Right lobe of liver (tissue), 4 donors: ENCODE results near the gene DNAJA2.

Experiments
- CTCF ChIP-seq, 4 donors: fragments of 200-600 bp in 3 of 4; fragments of 450-650 bp in 1 of 4; IDR thresholded peaks; one replicate each; pipeline versions ENCODE4 v1.5.1 to v1.8.0; 2016 to 2022; ENCODE audit warnings: antibody characterized with exemption in 4 of 4, mild to moderate bottlenecking in 2 of 4
- POLR2A ChIP-seq: fragments of 450-650 bp; IDR thresholded peaks from one replicate; pipeline ENCODE4 v1.6.1; 2017; ENCODE audit warnings: antibody characterized with exemption, mild to moderate bottlenecking
- donor health status: DM: no; HTN: no; CAD: no.
- donor health status: DM: no; HTN: no; CAD: no.
- donor health status: DM: no; HTN: yes; CAD: no.

DNA sequence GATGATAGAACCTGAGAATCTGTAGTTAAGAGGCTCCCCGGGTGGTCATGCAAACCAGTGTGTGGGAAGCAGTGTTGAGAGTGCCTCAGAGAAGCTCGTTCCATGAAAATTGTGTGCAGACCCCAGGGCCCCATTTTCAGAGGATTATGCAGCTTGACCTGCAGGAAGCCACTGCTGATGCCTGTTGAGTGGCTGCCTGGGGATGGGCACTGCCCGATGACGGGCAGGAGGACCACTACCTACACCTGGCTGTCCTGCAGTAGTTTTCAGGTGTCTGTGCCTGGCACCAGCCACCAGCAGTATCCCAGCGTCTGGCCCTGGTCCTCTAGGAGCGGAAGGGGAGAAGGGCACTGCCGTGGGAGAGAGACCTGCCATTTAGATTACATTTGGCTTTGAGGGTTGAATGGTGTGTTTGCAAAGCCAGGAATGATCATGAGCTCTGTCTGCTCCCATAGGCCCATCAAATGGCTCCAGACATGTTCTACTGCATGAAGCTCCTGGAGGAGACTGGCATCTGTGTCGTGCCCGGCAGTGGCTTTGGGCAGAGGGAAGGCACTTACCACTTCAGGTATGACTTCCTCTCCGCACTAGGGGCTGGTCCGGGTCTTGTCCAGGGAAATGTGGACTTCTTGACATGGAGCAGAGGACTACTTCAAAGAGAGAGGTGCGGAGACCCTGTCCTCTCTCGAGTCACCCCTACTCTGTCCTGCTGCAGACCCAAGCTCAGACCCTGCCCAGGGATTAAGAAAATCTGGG, 46.8 kb downstream of the DNAJA2 start:
- TF ChIP-seq CTCF (IDR thresholded peaks at IDR 0.05) (no peak), POLR2A (no peak)
